MCF 10A (cell line): ENCODE results near the gene SPATA16. TPM values are rescaled to one million over a fixed set of nuclear protein-coding genes. Genes with fewer than 3 reads are reported as not detected.

Source experiments
- BruUV-seq: library from RNA; stranded (reverse); fragments of 400-500 nt; replicated peaks from 2 replicates; lab custom pipeline; 2021; lab: Mats Ljungman, UMichigan
- CTCF ChIA-PET: fragments of 300-600 bp; sonication (Branson Sonifier 250); formaldehyde crosslinking; extraction: SDS; loops from one replicate; lab custom pipeline; 2021; ENCODE audit warnings: antibody characterized with exemption, inconsistent platforms; lab: Yijun Ruan, JAX
- POLR2A ChIA-PET: fragments of 300-600, 350-650 bp; sonication (Branson Sonifier 250); formaldehyde crosslinking; extraction: SDS; loops from one replicate; lab custom pipeline; 2020; ENCODE audit warnings: antibody characterized with exemption, inconsistent platforms; lab: Yijun Ruan, JAX
- DNase-seq: peaks from one replicate; pipeline ENCODE4 v3.0.0-alpha.2; 2018; ENCODE audit not compliant: unreplicated experiment
- H3K27ac Mint-ChIP-seq: one replicate; pipeline ENCODE4 v1.8.0; 2022; ENCODE audit warnings: mild to moderate bottlenecking, low read depth, mixed read lengths; ENCODE audit not compliant: unreplicated experiment
- H3K27me3 Mint-ChIP-seq: one replicate; pipeline ENCODE4 v1.8.0; 2022; ENCODE audit warnings: mixed read lengths; ENCODE audit not compliant: insufficient read depth, unreplicated experiment
- H3K36me3 Mint-ChIP-seq: one replicate; pipeline ENCODE4 v1.8.0; 2022; ENCODE audit warnings: mild to moderate bottlenecking, moderate library complexity, mixed read lengths; ENCODE audit not compliant: insufficient read depth, unreplicated experiment
- H3K4me1 Mint-ChIP-seq: one replicate; pipeline ENCODE4 v1.8.0; 2022; ENCODE audit warnings: mixed read lengths; ENCODE audit not compliant: insufficient read depth, unreplicated experiment
- H3K4me3 Mint-ChIP-seq: one replicate; pipeline ENCODE4 v1.8.0; 2022; ENCODE audit warnings: mild to moderate bottlenecking, moderate library complexity, mixed read lengths; ENCODE audit not compliant: unreplicated experiment
- H3K9me3 Mint-ChIP-seq: one replicate; pipeline ENCODE4 v1.8.0; 2022; ENCODE audit warnings: mixed read lengths; ENCODE audit not compliant: unreplicated experiment
- intact Hi-C: fragments of 100-400 bp; cut with micrococcal nuclease; formaldehyde crosslinking; loops from 2 replicates; pipeline ENCODE4 v1.14.1; 2022
- total RNA-seq: library from RNA; stranded (reverse); gene quantifications from 2 replicates; pipeline ENCODE4 v1.2.3, GENCODE V29; 2022
- TF ChIP-seq, protein P1 (sequence below): fragments of 200-600 bp; IDR thresholded peaks from one replicate; pipeline ENCODE4 v1.8.0; 2022; ENCODE audit warnings: antibody characterized with exemption, mild to moderate bottlenecking; ENCODE audit not compliant: unreplicated experiment

The SPATA16 gene
- total RNA-seq, 1 experiment from 2014 or later: not detected

DNA sequence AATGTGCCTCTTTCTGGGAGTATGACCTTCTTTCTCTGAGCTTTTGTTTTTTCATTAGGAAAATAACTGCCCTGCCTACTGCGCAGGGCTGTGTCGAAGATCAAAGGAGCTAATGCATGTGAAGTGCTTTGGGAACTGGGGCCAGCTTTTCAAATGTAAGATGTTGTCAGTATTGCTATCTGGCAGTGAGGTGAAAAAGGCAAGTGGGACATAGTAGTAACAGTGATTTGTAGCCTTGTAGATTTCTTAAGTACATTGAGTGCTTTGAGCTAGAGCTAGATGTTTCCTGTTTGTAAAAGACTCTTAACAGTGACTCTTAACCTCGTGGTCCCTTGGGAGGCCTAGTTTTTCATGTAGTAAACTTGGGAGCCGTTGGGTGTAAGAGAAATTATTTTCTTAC, 264.0 kb downstream of the SPATA16 start:
- Mint-ChIP-seq H3K27me3 (peaks cover 12% of the 10 kb centered on the region), H3K4me3 (no peak overlapping the region), H3K27ac (no peak overlapping the region), H3K9me3 (peaks cover 7% of the 10 kb centered on the region), H3K36me3 (no peaks in the 10 kb centered on the region), H3K4me1 (no peaks in the 10 kb centered on the region)
- BruUV-seq: no TSS peak
- DNase-seq: no peak
- CTCF ChIA-PET: interaction anchor here (0.6 kb wide), 1 partner anchor 1001 kb away, joined by 4 read pairs; no protein-coding TSS in a partner anchor
- intact Hi-C loops: no loop called here
- POLR2A ChIA-PET: interaction anchor here (1.0 kb wide), 1 partner anchor 25 kb away, joined by 3 read pairs; no protein-coding TSS in a partner anchor
- TF ChIP-seq, protein P1, sequence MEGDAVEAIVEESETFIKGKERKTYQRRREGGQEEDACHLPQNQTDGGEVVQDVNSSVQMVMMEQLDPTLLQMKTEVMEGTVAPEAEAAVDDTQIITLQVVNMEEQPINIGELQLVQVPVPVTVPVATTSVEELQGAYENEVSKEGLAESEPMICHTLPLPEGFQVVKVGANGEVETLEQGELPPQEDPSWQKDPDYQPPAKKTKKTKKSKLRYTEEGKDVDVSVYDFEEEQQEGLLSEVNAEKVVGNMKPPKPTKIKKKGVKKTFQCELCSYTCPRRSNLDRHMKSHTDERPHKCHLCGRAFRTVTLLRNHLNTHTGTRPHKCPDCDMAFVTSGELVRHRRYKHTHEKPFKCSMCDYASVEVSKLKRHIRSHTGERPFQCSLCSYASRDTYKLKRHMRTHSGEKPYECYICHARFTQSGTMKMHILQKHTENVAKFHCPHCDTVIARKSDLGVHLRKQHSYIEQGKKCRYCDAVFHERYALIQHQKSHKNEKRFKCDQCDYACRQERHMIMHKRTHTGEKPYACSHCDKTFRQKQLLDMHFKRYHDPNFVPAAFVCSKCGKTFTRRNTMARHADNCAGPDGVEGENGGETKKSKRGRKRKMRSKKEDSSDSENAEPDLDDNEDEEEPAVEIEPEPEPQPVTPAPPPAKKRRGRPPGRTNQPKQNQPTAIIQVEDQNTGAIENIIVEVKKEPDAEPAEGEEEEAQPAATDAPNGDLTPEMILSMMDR: no peak

DNA sequence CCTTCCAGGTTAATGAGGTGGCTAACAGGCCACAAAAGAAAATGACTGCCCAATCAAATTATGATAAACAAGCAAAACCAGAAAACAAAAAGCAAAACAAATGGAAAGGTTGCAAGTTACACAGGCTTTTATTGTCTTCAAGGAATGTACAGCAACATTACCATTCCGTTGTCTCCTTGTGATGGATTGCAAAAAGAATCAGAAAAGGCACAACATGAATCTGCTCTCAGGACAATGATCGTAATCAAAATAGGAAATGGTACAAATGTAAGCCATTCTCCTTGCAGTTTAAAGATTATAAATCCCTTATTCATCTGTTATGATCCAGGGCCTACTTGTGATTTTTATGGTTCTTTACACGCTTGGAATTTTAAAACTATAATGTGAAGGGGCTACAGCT, 264.7 kb downstream of the SPATA16 start:
- BruUV-seq: no TSS peak
- ChIA-PET POLR2A (interaction anchor here (1.0 to 1.5 kb wide), 3 partner anchors 9 to 26 kb away, joined by 3 read pairs; no protein-coding TSS in a partner anchor), CTCF (no interaction called here)

DNA sequence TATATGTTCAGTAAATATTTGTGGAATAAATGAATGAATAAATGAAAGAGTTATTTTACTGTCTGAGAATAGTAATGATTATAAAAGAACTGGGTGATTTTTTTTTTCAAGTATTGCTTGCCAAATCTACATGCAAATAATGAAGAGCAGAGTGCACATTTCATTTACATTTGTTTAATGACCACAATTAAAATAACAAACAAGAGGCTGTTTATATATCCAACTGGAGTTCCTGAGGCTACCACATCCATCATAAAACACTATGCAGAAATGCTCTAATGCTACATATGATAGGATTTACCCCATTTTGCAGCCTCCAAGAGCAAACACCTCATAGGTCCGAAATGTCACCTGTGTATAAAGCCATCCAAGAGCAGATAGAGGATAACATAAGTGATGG, 266.0 kb downstream of the SPATA16 start:
- ChIA-PET POLR2A (interaction anchor here (1.1 to 1.5 kb wide), 2 partner anchors 10 to 18 kb away, joined by 3 read pairs; no protein-coding TSS in a partner anchor), CTCF (no interaction called here)
- Mint-ChIP-seq H3K9me3 (peaks cover 7% of the 10 kb centered on the region), H3K36me3 (no peaks in the 10 kb centered on the region), H3K4me3 (no peak overlapping the region), H3K27ac (no peak overlapping the region), H3K4me1 (no peaks in the 10 kb centered on the region), H3K27me3 (peaks cover 12% of the 10 kb centered on the region)
- no peak for DNase-seq
- BruUV-seq: no TSS peak
- TF ChIP-seq, protein P1: no peak
- intact Hi-C loops: no loop called here

More for the DNA sequence above, 264.7 kb downstream of the SPATA16 start:
- Mint-ChIP-seq H3K4me1 (no peaks in the 10 kb centered on the region), H3K36me3 (no peaks in the 10 kb centered on the region), H3K27me3 (peaks cover 12% of the 10 kb centered on the region), H3K9me3 (peaks cover 7% of the 10 kb centered on the region), H3K4me3 (no peak overlapping the region), H3K27ac (no peak overlapping the region)
- intact Hi-C loops: no loop called here
- TF ChIP-seq, protein P1: no peak
- DNase-seq: no peak

DNA sequence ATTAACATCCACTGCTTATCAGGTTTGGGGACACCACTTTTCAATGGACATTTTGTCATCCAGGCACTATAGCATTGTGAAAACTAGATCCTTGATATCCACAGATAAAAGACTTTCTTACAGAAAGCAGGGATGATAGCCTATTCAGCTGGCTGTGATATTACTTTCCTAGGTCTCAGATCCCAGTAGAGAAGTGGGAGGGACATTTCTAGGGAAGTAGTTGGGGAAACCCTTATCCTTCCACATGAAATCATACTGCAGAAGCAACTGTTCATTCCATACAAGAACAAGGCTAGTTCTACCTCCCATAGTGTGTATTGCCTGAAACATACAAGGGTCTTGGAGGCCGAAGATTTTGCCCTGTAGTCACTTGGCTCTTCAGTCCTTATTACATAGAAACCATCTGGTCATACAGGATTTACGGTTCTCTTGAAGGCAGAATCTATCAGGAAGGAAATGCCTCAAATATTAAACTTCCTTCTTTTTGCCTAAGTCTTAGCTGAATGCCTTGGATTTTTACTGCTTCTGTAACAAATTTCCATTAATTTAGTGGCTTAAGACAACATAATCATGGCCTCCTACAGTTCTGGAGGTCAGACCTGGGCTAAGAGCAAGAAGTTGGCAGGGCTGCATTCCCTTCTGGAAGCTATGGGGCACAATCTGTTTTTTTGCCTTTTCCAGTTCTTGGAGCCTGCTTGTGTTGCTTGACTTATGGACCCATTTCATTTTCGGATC, 271.1 kb downstream of the SPATA16 start:
- Mint-ChIP-seq H3K27me3 (peaks cover 12% of the 10 kb centered on the region), H3K36me3 (no peaks in the 10 kb centered on the region), H3K4me1 (peaks cover 14% of the 10 kb centered on the region), H3K9me3 (no peaks in the 10 kb centered on the region), H3K27ac (no peak overlapping the region), H3K4me3 (no peak overlapping the region)
- DNase-seq: no peak
- ChIA-PET POLR2A (no interaction called here), CTCF (interaction anchor here (0.6 kb wide), 2 partner anchors 62 to 394 kb away, joined by 3 to 4 read pairs; no protein-coding TSS in a partner anchor)
- TF ChIP-seq, protein P1: no peak
- intact Hi-C loops: loop anchor here (2.0 kb wide), 1 partner anchor 19 kb away; no protein-coding TSS in a partner anchor
- no TSS peak for BruUV-seq
